AG20443 (cell line): ENCODE results near the gene MAP3K3.
A peak's percentile ranks its signal among the peaks of the same experiment; 100 is the strongest.
"Not testable (repeated sequence)": the region's sequence is repeated elsewhere in the genome, so short reads cannot be mapped to it uniquely, and the experiment has no call there.

Experiments used
- DNase-seq: peaks from one replicate; pipeline ENCODE4 v3.0.0; 2012; ENCODE audit warnings: low spot score, mixed read lengths

Gene MAP3K3

GRCh38 chr17:63706336-63707082, 84.3 kb downstream of the MAP3K3 start:
- no peak for DNase-seq

DNA sequence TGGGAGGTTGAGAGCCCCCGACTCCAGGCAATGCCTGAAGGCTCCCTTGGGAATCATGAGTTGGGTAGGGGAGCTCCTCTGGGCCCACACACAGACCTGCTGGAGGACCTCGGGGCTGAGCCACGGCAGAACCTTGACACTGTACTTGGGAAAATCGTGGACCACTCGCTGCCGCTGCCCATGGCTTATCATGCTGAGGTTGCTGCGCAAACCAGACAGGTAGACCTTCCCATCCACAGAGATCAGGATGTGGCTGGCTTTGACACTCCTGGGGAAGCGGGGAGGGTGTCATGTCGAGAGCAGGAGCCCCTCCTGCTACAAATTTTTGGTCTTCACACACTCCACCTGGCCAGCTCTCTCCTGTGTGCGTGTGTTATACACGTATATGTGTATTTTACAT, 84.9 kb downstream of the MAP3K3 start:
- no peak for DNase-seq

- DNase-seq, result no peak
Measured at GRCh38 chr17:63709110-63709509, 86.9 kb downstream of the MAP3K3 start.

GRCh38 chr17:63714550-63715277, 92.5 kb downstream of the MAP3K3 start:
- DNase-seq, result no peak

- no peak for DNase-seq
Measured at GRCh38 chr17:63716426-63716825, 94.2 kb downstream of the MAP3K3 start.

DNA sequence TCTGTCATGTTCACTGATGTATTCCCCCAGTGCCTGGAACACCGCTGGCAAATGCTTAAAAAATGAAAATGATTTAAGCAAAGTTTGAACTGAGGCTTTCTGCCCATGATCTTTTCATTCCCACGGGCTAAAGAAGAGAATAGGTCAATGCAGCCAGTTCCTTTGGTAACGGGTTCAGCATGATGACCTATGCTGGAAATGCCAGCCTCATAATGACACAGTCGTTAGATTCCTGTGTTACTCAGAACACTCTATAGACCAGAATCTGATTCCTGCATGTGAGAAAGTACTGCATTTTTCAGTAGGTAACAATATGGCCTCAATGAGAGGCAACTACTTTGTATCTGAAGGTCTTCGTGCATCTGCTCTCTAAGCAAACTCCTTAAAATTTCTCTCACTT, 96.8 kb downstream of the MAP3K3 start:
- no peak for DNase-seq

DNA sequence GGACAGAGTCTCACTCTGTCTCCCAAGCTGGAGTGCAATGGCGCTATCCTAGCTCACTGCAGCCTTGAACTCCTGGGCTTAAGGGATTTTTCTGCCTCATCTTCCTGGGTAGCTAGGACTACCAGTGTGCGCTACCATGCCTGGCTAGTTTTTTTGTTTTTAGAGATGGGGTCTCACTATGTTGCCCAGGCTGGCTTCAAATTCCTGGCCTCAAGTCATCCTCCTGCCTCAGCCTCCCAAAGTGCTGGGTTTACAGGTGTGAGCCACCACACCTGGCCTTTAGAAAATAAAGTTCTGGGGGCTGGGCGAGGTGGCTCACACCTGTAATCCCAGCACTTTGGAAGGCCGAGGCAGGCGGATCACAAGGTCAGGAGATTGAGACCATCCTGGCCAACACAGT, 98.0 kb downstream of the MAP3K3 start:
- not testable (repeated sequence) for DNase-seq

DNA sequence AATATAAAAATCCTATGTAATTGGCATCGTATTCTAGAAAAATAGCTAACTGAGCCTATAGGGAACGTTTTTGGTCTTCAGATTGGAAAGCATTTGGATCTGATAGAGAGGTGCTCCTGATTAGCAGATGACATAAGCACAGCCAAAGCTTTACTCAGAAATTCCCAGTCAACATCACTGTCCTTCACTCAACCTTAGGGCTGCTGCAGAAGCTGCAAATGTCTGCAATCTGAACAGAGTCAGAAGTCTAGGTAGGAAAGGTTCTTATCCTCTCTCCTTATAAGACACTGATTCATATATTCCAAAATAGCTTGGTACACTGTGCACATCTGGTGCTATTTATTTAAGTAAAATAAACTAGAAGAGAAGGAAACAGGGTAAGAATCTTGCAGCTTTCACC, 100.2 kb downstream of the MAP3K3 start:
- no peak for DNase-seq

GRCh38 chr17:63735691-63736090, 113.5 kb downstream of the MAP3K3 start:
- no peak for DNase-seq

DNA sequence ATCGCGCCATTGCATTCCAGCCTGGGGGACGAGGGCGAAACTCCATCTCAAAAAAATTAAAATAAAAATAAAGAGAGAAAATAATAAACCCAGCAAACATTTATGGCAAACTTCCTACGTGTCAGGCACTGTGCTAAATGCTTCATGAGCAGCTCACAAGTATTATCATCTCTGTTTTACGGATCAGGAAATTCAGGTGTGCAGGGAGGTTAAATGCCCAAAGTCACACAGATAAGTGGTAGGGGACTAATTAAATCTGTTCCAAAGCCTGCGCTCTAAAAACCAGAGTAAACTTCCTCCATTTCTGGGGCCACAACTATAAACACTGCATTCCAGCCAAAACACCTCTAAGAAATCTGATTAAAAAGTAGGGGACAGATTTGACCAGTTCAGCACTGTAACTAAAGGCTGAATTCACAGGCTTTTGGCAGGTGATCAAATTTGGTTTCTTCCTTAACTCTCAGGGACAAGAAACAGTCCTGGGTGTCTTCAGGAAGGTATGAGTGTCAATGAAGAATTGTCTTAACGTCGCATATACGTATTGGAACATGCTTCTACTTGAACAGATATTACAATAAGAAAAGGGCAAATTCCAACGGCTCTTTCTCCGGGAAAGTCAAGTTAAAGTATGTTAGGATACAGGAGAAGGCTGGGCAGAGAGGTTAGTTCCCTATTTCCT, 118.4 kb downstream of the MAP3K3 start:
- peak; percentile 11 for DNase-seq

DNA sequence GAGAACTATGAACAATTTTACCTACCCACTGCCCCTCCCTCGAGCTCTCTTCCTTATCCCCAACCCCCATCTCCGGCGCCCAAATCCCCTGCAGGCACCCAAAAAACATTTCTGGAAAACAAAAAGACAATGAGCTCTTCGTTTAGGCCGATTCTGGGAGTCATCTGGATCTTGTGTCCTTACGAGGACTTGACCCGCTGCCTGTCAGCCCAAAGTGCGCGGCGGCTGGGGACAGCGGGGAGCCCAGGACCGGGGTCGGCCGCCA, 118.9 kb downstream of the MAP3K3 start:
- DNase-seq, result no peak

- peak; percentile 100 for DNase-seq
Measured at GRCh38 chr17:63741408-63742173, 119.4 kb downstream of the MAP3K3 start, which contains the start of gene STRADA. Gene STRADA (minus strand): TSS chr17:63741799. CDS start chr17:63728369, 13,430 bp downstream.
